Osteoblast (primary cell): Measurements from ENCODE around the gene TOP1. TPM values are rescaled to one million over a fixed set of nuclear protein-coding genes. Genes with fewer than 3 reads are reported as not detected.
"Not testable (repeated sequence)": the region's sequence is repeated elsewhere in the genome, so short reads cannot be mapped to it uniquely, and the experiment has no call there.

Experiments
- DNase-seq: peaks from one replicate; pipeline ENCODE4 v3.0.0; 2011; ENCODE audit warnings: low spot score, mixed read lengths; ENCODE audit not compliant: insufficient read length; ENCODE audit errors: missing footprints
- H2AFZ ChIP-seq: 2 replicates; pipeline ENCODE4 v1.6.0; 2011; ENCODE audit warnings: mild to moderate bottlenecking, low read length
- H3K27ac ChIP-seq: 2 replicates; pipeline ENCODE4 v1.5.1; 2011; ENCODE audit warnings: mild to moderate bottlenecking, low read depth, low read length, moderate library complexity
- H3K27me3 ChIP-seq: 2 replicates; pipeline ENCODE4 v1.6.0; 2012; ENCODE audit warnings: mild to moderate bottlenecking, control low read depth, inconsistent platforms, low read length, moderate library complexity; ENCODE audit not compliant: insufficient read depth
- H3K36me3 ChIP-seq: 2 replicates; pipeline ENCODE4 v1.5.1; 2011; ENCODE audit warnings: mild to moderate bottlenecking, low read length, control low read depth, moderate library complexity; ENCODE audit not compliant: insufficient read depth
- H3K4me1 ChIP-seq: 2 replicates; pipeline ENCODE4 v1.5.1; 2011; ENCODE audit warnings: mild to moderate bottlenecking, low read length, control low read depth, moderate library complexity; ENCODE audit not compliant: insufficient read depth
- H3K4me2 ChIP-seq: 2 replicates; pipeline ENCODE4 v1.6.0; 2011; ENCODE audit warnings: mild to moderate bottlenecking, low read length; ENCODE audit not compliant: insufficient read depth
- H3K4me3 ChIP-seq: fragments of 200-600 bp; sonication (generic); 3 replicates; pipeline ENCODE4 v1.5.1; 2012; ENCODE audit warnings: mild to moderate bottlenecking, low read length, inconsistent platforms; ENCODE audit not compliant: insufficient read depth
- H3K79me2 ChIP-seq: 2 replicates; pipeline ENCODE4 v1.6.0; 2012; ENCODE audit warnings: mild to moderate bottlenecking, low read length, control low read depth, inconsistent platforms; ENCODE audit not compliant: insufficient read depth
- H3K9me3 ChIP-seq: 2 replicates; pipeline ENCODE4 v1.5.1; 2011; ENCODE audit warnings: low read depth, low read length, control low read depth
- H4K20me1 ChIP-seq: 2 replicates; pipeline ENCODE4 v1.6.0; 2012; ENCODE audit warnings: mild to moderate bottlenecking, low read length, control low read depth; ENCODE audit not compliant: insufficient read depth
- total RNA-seq: library from RNA; depleted of rRNA; stranded (reverse); fragments of >200 nt; gene quantifications from 2 replicates; pipeline ENCODE4 v1.2.3, GENCODE V29; 2012
- TF ChIP-seq, protein P1 (sequence below): IDR thresholded peaks from 2 replicates; pipeline ENCODE4 v1.5.1; 2011; ENCODE audit warnings: mild to moderate bottlenecking, low read depth, low read length, moderate library complexity; ENCODE audit errors: extremely low read depth

TOP1 gene
- total RNA-seq, 1 donor = 10.5 TPM

DNA sequence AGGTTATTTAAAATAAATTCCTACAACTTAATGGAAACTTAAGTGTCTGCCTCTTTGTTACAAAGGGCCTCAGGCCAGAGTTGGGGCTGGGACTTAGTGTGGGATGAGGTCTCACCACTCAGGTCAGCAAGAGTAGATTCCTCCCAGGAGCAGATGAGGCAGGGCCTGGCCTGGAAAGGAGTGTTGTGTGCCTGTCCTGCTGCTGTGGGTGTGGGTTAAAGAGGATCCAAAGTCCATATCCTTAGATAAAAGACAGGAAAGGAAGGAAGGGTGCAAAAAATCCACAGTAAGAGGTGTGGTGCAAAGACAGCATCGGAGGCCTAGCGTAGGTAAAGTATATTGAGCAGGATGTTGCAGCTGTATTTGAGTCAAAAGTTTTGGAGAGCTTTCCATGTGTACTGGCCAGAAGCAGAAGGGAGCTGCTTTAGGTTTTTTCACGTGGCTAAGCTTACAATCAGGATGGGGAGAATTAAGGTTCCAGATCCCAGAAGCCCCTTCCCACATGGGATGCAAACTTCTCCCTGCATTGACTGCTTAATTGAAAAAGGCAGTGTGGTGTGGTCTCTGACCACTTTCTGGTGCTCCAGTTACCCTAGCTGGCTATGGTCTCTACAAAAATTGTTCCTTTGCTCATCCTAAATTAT, 96.0 kb downstream of the TOP1 start:
- Histone ChIP-seq H3K79me2 (no peaks in the 10 kb centered on the region), H4K20me1 (no peaks in the 10 kb centered on the region), H3K36me3 (peaks cover 63% of the 10 kb centered on the region), H2AFZ (no peak overlapping the region), H3K4me1 (no peaks in the 10 kb centered on the region), H3K27me3 (no peaks in the 10 kb centered on the region), H3K4me2 (no peak overlapping the region), H3K4me3 (no peak overlapping the region), H3K27ac (no peak overlapping the region), H3K9me3 (no peaks in the 10 kb centered on the region)
- TF ChIP-seq, protein P1, sequence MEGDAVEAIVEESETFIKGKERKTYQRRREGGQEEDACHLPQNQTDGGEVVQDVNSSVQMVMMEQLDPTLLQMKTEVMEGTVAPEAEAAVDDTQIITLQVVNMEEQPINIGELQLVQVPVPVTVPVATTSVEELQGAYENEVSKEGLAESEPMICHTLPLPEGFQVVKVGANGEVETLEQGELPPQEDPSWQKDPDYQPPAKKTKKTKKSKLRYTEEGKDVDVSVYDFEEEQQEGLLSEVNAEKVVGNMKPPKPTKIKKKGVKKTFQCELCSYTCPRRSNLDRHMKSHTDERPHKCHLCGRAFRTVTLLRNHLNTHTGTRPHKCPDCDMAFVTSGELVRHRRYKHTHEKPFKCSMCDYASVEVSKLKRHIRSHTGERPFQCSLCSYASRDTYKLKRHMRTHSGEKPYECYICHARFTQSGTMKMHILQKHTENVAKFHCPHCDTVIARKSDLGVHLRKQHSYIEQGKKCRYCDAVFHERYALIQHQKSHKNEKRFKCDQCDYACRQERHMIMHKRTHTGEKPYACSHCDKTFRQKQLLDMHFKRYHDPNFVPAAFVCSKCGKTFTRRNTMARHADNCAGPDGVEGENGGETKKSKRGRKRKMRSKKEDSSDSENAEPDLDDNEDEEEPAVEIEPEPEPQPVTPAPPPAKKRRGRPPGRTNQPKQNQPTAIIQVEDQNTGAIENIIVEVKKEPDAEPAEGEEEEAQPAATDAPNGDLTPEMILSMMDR = no peak
- no peak for DNase-seq

DNA sequence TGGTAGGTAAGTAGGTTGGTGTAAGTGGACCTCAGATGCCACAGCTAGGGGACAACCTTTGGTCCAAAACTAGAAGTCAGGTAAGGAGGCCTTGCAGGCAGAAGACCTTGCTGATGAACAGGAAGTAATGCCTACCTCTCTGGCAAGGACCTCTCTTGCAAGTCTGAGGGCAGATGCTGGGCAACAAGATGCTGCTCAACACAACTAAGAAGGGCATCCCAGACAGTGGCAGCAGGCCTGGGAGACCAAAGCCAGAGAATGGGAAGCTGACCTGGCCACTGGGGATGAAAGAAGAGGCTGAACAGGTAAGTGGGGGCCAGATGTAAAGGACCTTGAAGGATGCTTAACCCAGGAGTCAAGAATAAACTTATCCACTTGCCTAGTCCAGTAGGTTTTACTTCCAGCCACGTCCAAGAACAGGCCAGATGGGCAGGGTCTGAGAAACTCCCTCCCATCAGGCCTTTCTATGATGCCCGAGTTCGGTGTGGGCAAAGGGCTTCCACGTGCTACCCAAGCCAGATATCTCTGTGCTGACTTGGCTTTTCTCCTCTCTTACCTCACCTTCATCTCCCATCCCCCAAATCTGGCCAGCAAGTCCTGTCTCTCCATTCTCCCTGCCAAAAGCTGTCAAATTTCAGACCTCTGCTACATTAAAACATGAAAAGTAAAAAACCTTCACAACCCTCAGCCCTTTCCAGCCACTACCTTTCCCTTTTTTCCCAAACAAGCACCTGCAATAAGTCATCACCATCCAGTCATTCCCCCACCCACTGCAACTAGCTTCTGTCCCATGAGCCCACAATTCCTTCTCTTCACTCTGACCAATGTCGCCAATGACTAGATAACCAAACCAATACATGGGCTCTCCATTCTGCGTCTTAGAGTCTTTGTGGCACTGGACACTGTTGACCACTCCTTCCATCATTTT, 97.2 kb downstream of the TOP1 start:
- H3K79me2 ChIP-seq = no peaks in the 10 kb centered on the region
- H4K20me1 ChIP-seq = no peaks in the 10 kb centered on the region
- no peaks in the 10 kb centered on the region for H3K27me3 ChIP-seq
- H3K36me3 ChIP-seq = peaks cover 55% of the 10 kb centered on the region
- no peak overlapping the region for H3K4me2 ChIP-seq
- DNase-seq = no peak
- no peaks in the 10 kb centered on the region for H3K4me1 ChIP-seq
- TF ChIP-seq, protein P1 = no peak
- H2AFZ ChIP-seq = no peak overlapping the region
- H3K4me3 ChIP-seq = no peak overlapping the region
- no peak overlapping the region for H3K27ac ChIP-seq
- no peaks in the 10 kb centered on the region for H3K9me3 ChIP-seq

DNA sequence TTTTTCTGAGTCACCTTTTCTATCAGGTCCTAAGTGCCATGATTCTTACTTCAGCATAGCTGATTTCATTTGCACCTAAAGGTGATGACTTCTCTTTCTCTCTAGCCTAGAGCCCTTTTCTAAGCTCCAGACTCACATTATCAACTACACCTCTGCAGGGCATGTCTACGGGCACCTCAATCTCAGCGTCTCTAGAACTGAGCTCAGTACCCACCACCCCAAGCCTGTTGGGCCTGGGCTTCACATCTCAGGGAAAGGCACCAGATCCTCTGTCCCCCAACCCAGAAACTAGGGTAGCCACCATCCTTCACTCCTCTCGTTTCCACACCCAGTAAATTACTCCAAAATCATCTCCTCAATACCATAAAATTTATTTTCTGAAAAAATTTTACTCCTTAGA, 98.1 kb downstream of the TOP1 start:
- Histone ChIP-seq H3K4me3 (no peak overlapping the region), H3K79me2 (no peaks in the 10 kb centered on the region), H4K20me1 (no peaks in the 10 kb centered on the region), H3K36me3 (peaks cover 46% of the 10 kb centered on the region), H3K4me2 (no peak overlapping the region), H3K27me3 (no peaks in the 10 kb centered on the region), H3K9me3 (no peaks in the 10 kb centered on the region), H3K4me1 (no peaks in the 10 kb centered on the region), H3K27ac (no peak overlapping the region), H2AFZ (no peak overlapping the region)
- TF ChIP-seq, protein P1 = no peak
- DNase-seq = no peak

DNA sequence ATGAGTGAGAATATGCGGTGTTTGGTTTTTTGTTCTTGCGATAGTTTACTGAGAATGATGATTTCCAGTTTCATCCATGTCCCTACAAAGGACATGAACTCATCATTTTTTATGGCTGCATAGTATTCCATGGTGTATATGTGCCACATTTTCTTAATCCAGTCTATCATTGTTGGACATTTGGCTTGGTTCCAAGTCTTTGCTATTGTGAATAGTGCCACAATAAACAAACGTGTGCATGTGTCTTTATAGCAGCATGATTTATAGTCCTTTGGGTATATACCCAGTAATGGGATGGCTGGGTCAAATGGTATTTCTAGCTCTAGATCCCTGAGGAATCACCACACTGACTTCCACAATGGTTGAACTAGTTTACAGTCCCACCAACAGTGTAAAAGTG, 99.7 kb downstream of the TOP1 start:
- H3K4me3 ChIP-seq, DNase-seq, H3K27ac ChIP-seq, H3K27me3 ChIP-seq, H4K20me1 ChIP-seq, H3K4me2 ChIP-seq, H3K79me2 ChIP-seq, H3K4me1 ChIP-seq, H3K9me3 ChIP-seq, H2AFZ ChIP-seq: not testable (repeated sequence)
- peaks cover 30% of the 10 kb centered on the region for H3K36me3 ChIP-seq
